HUDEP-2 (cell line): Measurements from ENCODE around the gene FTO.

Experiments used
- DNase-seq, 76 experiments: peaks; one replicate each; lab custom pipeline; 2025; ENCODE audit not compliant: unreplicated experiment in 76 of 76; lab: John Stamatoyannopoulos, UW

Gene FTO

GRCh38 chr16:53752560-53752959 lies 48.6 kb downstream of the FTO start:
- DNase-seq, result no peak

GRCh38 chr16:53753431-53753830 lies 49.5 kb downstream of the FTO start:
- no peak for DNase-seq

- peak in 5 of 76 experiments; percentile 4 to 15 (median 11) for DNase-seq
Observed at GRCh38 chr16:53755026-53755910, 51.3 kb downstream of the FTO start.

GRCh38 chr16:53756275-53756996 lies 52.5 kb downstream of the FTO start:
- DNase-seq, result no peak

GRCh38 chr16:53757971-53758609 lies 54.1 kb downstream of the FTO start:
- DNase-seq, result no peak

GRCh38 chr16:53761962-53762703 lies 58.2 kb downstream of the FTO start:
- DNase-seq, result no peak

GRCh38 chr16:53766304-53767016 lies 62.5 kb downstream of the FTO start:
- DNase-seq, result no peak

- no peak for DNase-seq
Observed at GRCh38 chr16:53768167-53768566, 64.2 kb downstream of the FTO start.

GRCh38 chr16:53768593-53768992 lies 64.6 kb downstream of the FTO start:
- peak in 7 of 76 experiments; percentile 1 to 17 (median 9) for DNase-seq

- no peak for DNase-seq
Observed at GRCh38 chr16:53769185-53769584, 65.2 kb downstream of the FTO start.

- DNase-seq, result no peak
Observed at GRCh38 chr16:53769787-53770186, 65.8 kb downstream of the FTO start.

- DNase-seq, result no peak
Observed at GRCh38 chr16:53770641-53771040, 66.7 kb downstream of the FTO start.

GRCh38 chr16:53771655-53772497 lies 67.9 kb downstream of the FTO start:
- DNase-seq, result no peak

- DNase-seq, result peak in 20 of 76 experiments; percentile 1 to 44 (median 22)
Observed at GRCh38 chr16:53773150-53773846, 69.3 kb downstream of the FTO start.

GRCh38 chr16:53773881-53774280 lies 69.9 kb downstream of the FTO start:
- DNase-seq, result no peak

- no peak for DNase-seq
Observed at GRCh38 chr16:53775106-53775820, 71.3 kb downstream of the FTO start.

GRCh38 chr16:53775821-53776431 lies 72.0 kb downstream of the FTO start:
- no peak for DNase-seq
